GM12874 (cell line): ENCODE measurements around the gene PFKL.

Experiments
- CTCF ChIP-seq: IDR thresholded peaks from 2 replicates; pipeline ENCODE4 v1.5.1; 2011; ENCODE audit warnings: low read depth, mild to moderate bottlenecking, control low read depth, low read length, moderate library complexity; ENCODE audit not compliant: insufficient read depth

PFKL gene

GRCh38 chr21:44349847-44350772, 50.3 kb downstream of the PFKL start:
- no peak for TF ChIP-seq CTCF

- no peak for TF ChIP-seq CTCF
These were observed 51.1 kb downstream of the PFKL start for GRCh38 chr21:44350773-44351481.

GRCh38 chr21:44351535-44352252, 51.8 kb downstream of the PFKL start:
- no peak for TF ChIP-seq CTCF

- no peak for TF ChIP-seq CTCF
These were observed 52.5 kb downstream of the PFKL start for GRCh38 chr21:44352253-44352860.

GRCh38 chr21:44353191-44353970, 53.5 kb downstream of the PFKL start, which contains the start of gene TRPM2:
Gene TRPM2 (plus strand): TSS chr21:44353621. CDS start chr21:44353701, 80 bp downstream.
- no peak for TF ChIP-seq CTCF

- no peak for TF ChIP-seq CTCF
These were observed 54.1 kb downstream of the PFKL start for GRCh38 chr21:44354001-44354405.
